IMR-90 (cell line): ENCODE measurements around the gene RARS2. TPM values are rescaled to one million over a fixed set of nuclear protein-coding genes. Genes with fewer than 3 reads are reported as not detected.

ENCODE experiments used
- ATAC-seq: fragments of 200-7000 bp; cut with Tn5 transposase; 2 replicates; pipeline ENCODE4 v1.9.1; 2020; ENCODE audit warnings: low read depth, mild to moderate bottlenecking, moderate library complexity
- BruUV-seq: library from RNA; stranded (reverse); fragments of 400-500 nt; replicated peaks from 2 replicates; lab custom pipeline; 2021; lab: Mats Ljungman, UMichigan
- CTCF ChIA-PET: fragments of 300-600 bp; formaldehyde crosslinking; extraction: SDS; loops from one replicate; lab custom pipeline; 2021; ENCODE audit warnings: antibody characterized with exemption; lab: Yijun Ruan, JAX
- POLR2A ChIA-PET: fragments of 300-600 bp; sonication (Branson Sonifier 250); formaldehyde crosslinking; loops from one replicate; lab custom pipeline; 2022; ENCODE audit warnings: antibody characterized with exemption; ENCODE audit not compliant: unreplicated experiment; lab: Charles Lee
- DNase-seq: peaks from one replicate; pipeline ENCODE4 v3.0.0; 2013
- H2AFZ ChIP-seq: replicated peaks from 2 replicates; pipeline ENCODE3; 2013; ENCODE audit warnings: low read length, mild to moderate bottlenecking; ENCODE audit not compliant: poor library complexity
- H2AK5ac ChIP-seq: 2 replicates; pipeline ENCODE4 v1.6.1; 2013; ENCODE audit warnings: low read depth, low read length, inconsistent platforms
- H2AK9ac ChIP-seq: replicated peaks from 2 replicates; pipeline ENCODE3; 2013; ENCODE audit warnings: mild to moderate bottlenecking, low read depth, low read length, moderate library complexity; ENCODE audit not compliant: poor library complexity
- H2BK120ac ChIP-seq: 2 replicates; pipeline ENCODE4 v1.6.1; 2013; ENCODE audit warnings: low read depth, low read length, inconsistent platforms
- H2BK15ac ChIP-seq: 3 replicates; pipeline ENCODE4 v1.6.1; 2013; ENCODE audit warnings: low read depth, low read length, inconsistent platforms
- H2BK20ac ChIP-seq: 2 replicates; pipeline ENCODE4 v1.6.1; 2013; ENCODE audit warnings: low read depth, mild to moderate bottlenecking, inconsistent platforms, low read length, moderate library complexity
- H2BK5ac ChIP-seq: 2 replicates; pipeline ENCODE4 v1.6.1; 2013; ENCODE audit warnings: mild to moderate bottlenecking, low read depth, low read length, inconsistent platforms; ENCODE audit not compliant: poor library complexity, severe bottlenecking
- H3K14ac ChIP-seq: replicated peaks from 2 replicates; pipeline ENCODE4 v1.6.1; 2013; ENCODE audit warnings: low read depth, low read length, inconsistent platforms
- H3K18ac ChIP-seq: 2 replicates; pipeline ENCODE4 v1.6.1; 2013; ENCODE audit warnings: low read depth, low read length, control low read depth
- H3K23ac ChIP-seq: 2 replicates; pipeline ENCODE4 v1.6.1; 2013; ENCODE audit warnings: low read depth, low read length, inconsistent platforms
- H3K27ac ChIP-seq: 2 replicates; pipeline ENCODE4 v1.5.1; 2013; ENCODE audit warnings: mild to moderate bottlenecking, control low read depth, low read length; ENCODE audit not compliant: insufficient read depth
- H3K27me3 ChIP-seq: 2 replicates; pipeline ENCODE4 v1.6.1; 2013; ENCODE audit warnings: low read length; ENCODE audit not compliant: control insufficient read depth, insufficient read depth
- H3K36me3 ChIP-seq: 2 replicates; pipeline ENCODE4 v1.6.1; 2013; ENCODE audit warnings: low read length, mixed read lengths; ENCODE audit not compliant: control insufficient read depth, insufficient read depth
- H3K4ac ChIP-seq: 2 replicates; pipeline ENCODE4 v1.6.1; 2013; ENCODE audit warnings: low read depth, low read length, inconsistent platforms
- H3K4me1 ChIP-seq: 2 replicates; pipeline ENCODE4 v1.6.1; 2013; ENCODE audit warnings: low read length, mixed read lengths; ENCODE audit not compliant: control insufficient read depth, insufficient read depth
- H3K4me2 ChIP-seq: 2 replicates; pipeline ENCODE4 v1.6.1; 2013; ENCODE audit warnings: low read depth, mild to moderate bottlenecking, control low read depth, low read length, moderate library complexity
- H3K4me3 ChIP-seq: 2 replicates; pipeline ENCODE4 v1.5.1; 2013; ENCODE audit warnings: low read depth, mild to moderate bottlenecking, control low read depth, low read length, moderate library complexity; ENCODE audit not compliant: insufficient read depth
- H3K56ac ChIP-seq: 2 replicates; pipeline ENCODE4 v1.6.1; 2013; ENCODE audit warnings: low read length, inconsistent platforms; ENCODE audit not compliant: insufficient read depth; ENCODE audit errors: extremely low read depth
- H3K79me1 ChIP-seq, 2 experiments: 2 replicates each; pipeline ENCODE4 v1.6.1; 2013; ENCODE audit warnings: low read length in 2 of 2, inconsistent platforms in 1 of 2, low read depth in 1 of 2
- H3K9ac ChIP-seq: 2 replicates; pipeline ENCODE4 v1.6.1; 2013; ENCODE audit warnings: low read depth, low read length, control low read depth
- H3K9me1 ChIP-seq: 2 replicates; pipeline ENCODE4 v1.6.1; 2013; ENCODE audit warnings: low read length, inconsistent platforms; ENCODE audit not compliant: insufficient read depth
- H3K9me3 ChIP-seq: 2 replicates; pipeline ENCODE4 v1.6.1; 2013; ENCODE audit warnings: low read length; ENCODE audit not compliant: control insufficient read depth, insufficient read depth
- H4K20me1 ChIP-seq: 2 replicates; pipeline ENCODE4 v1.6.1; 2013; ENCODE audit warnings: low read length, inconsistent platforms; ENCODE audit not compliant: insufficient read depth
- H4K5ac ChIP-seq: 2 replicates; pipeline ENCODE4 v1.6.1; 2013; ENCODE audit warnings: mild to moderate bottlenecking, low read depth, low read length, control low read depth
- H4K8ac ChIP-seq, 2 experiments: 2 replicates each; pipeline ENCODE4 v1.6.1; 2013; ENCODE audit warnings: low read depth in 2 of 2, low read length in 2 of 2, control low read depth in 1 of 2, inconsistent platforms in 1 of 2
- H4K91ac ChIP-seq: 2 replicates; pipeline ENCODE4 v1.6.1; 2013; ENCODE audit warnings: low read depth, low read length, inconsistent platforms; ENCODE audit not compliant: insufficient read depth
- BHLHE40 ChIP-seq: fragments of 150-350 bp; IDR thresholded peaks from 2 replicates; pipeline ENCODE4 v1.6.1; 2016; ENCODE audit warnings: mild to moderate bottlenecking, low read depth, low read length
- CHD1 ChIP-seq: IDR thresholded peaks from 2 replicates; pipeline ENCODE4 v1.6.1; 2012; ENCODE audit warnings: low read depth, low read length, improper control_type of control experiment
- CTCF ChIP-seq: conservative IDR thresholded peaks from 2 replicates; pipeline ENCODE4 v1.5.1; 2012; ENCODE audit warnings: mild to moderate bottlenecking, low read depth, low read length, improper control_type of control experiment
- ELK1 ChIP-seq: fragments of 150-350 bp; IDR thresholded peaks from 2 replicates; pipeline ENCODE4 v1.6.1; 2016; ENCODE audit warnings: low read depth, mild to moderate bottlenecking, low read length, moderate library complexity, borderline replicate concordance
- FOS ChIP-seq: fragments of 150-350 bp; IDR thresholded peaks from 2 replicates; pipeline ENCODE4 v1.6.1; 2016; ENCODE audit warnings: low read depth, low read length
- MAFK ChIP-seq: IDR thresholded peaks from 2 replicates; pipeline ENCODE4 v1.6.1; 2012; ENCODE audit warnings: low read depth, low read length, improper control_type of control experiment
- MAZ ChIP-seq: IDR thresholded peaks from 2 replicates; pipeline ENCODE4 v1.6.1; 2012; ENCODE audit warnings: low read depth, mild to moderate bottlenecking, low read length, improper control_type of control experiment, moderate library complexity, borderline replicate concordance
- MXI1 ChIP-seq: IDR thresholded peaks from 2 replicates; pipeline ENCODE4 v1.6.1; 2012; ENCODE audit warnings: low read depth, mild to moderate bottlenecking, low read length, moderate library complexity, borderline replicate concordance
- NFE2L2 ChIP-seq: fragments of 150-350 bp; IDR thresholded peaks from 2 replicates; pipeline ENCODE4 v1.6.1; 2016; ENCODE audit warnings: low read depth, mild to moderate bottlenecking, low read length
- POLR2A ChIP-seq: IDR thresholded peaks from 2 replicates; pipeline ENCODE4 v1.6.1; 2012; ENCODE audit warnings: mild to moderate bottlenecking, low read depth, low read length
- RAD21 ChIP-seq: IDR thresholded peaks from 2 replicates; pipeline ENCODE4 v1.6.1; 2012; ENCODE audit warnings: low read length, improper control_type of control experiment
- RCOR1 ChIP-seq: IDR thresholded peaks from 2 replicates; pipeline ENCODE4 v1.6.1; 2012; ENCODE audit warnings: mild to moderate bottlenecking, low read length, improper control_type of control experiment; ENCODE audit not compliant: insufficient replicate concordance
- RFX5 ChIP-seq: IDR thresholded peaks from 2 replicates; pipeline ENCODE4 v1.8.0; 2012; ENCODE audit warnings: low read depth, mild to moderate bottlenecking, low read length, moderate library complexity
- USF2 ChIP-seq: fragments of 150-350 bp; IDR thresholded peaks from 2 replicates; pipeline ENCODE4 v1.6.1; 2017; ENCODE audit warnings: mild to moderate bottlenecking, antibody characterized with exemption, low read length, low read depth
- WGBS, 2 experiments: methylation state at CpG; one replicate each; pipeline versions ENCODE4 v1.1.5 to v1.1.7; 2013; ENCODE audit warnings: missing lambda C conversion rate in 2 of 2; ENCODE audit not compliant: insufficient read length in 1 of 2; ENCODE audit errors: extremely low coverage in 2 of 2; 5-methylcytosine and 5-hydroxymethylcytosine counted together
- dilution Hi-C: fragments of 300-500 bp; cut with HindIII; formaldehyde crosslinking; loops from one replicate; pipeline ENCODE4 v1.14.3; 2018; ENCODE audit warnings: low sequenced_read_pairs; ENCODE audit not compliant: unreplicated experiment
- in situ Hi-C: fragments of 300-500 bp; cut with MboI; formaldehyde crosslinking; loops from 3 replicates; pipeline ENCODE4 v1.14.3; 2019; ENCODE audit warnings: low sequenced_read_pairs, inconsistent platforms, mixed read lengths
- intact Hi-C: fragments of 100-400 bp; cut with micrococcal nuclease; formaldehyde crosslinking; loops from 2 replicates; pipeline ENCODE4 v1.10.0; 2022
- polyA plus RNA-seq, 3 experiments: library from polyadenylated mRNA; depleted of rRNA; stranded (reverse); fragments of >200 nt; gene quantifications; 2 replicates each; pipeline ENCODE4 v1.2.3, GENCODE V29; 2012; ENCODE audit warnings: low replicate concordance in 1 of 3
- total RNA-seq: library from RNA; depleted of rRNA; stranded (reverse); fragments of >200 nt; gene quantifications from 2 replicates; pipeline ENCODE4 v1.2.3, GENCODE V29; 2012

RARS2 gene
- total and polyA plus RNA-seq, 2 of the 4 experiments (the other 2 are of a cell fraction), result 19.9 to 33.0 TPM

- Histone ChIP-seq H3K9me1 (peaks cover 12% of the 10 kb centered on the region), H4K20me1 (peaks cover 36% of the 10 kb centered on the region; the same call in 1 of the 2 replicates), H3K4me1 (peaks cover 24% of the 10 kb centered on the region), H2BK20ac (0 out of 2 replicates have a peak overlapping the region, but pooled peaks have one; percentile 65), H3K4ac (peak overlapping the region; percentile 42; the same call in 1 of the 2 replicates), H3K18ac (peak overlapping the region; percentile 85), H3K36me3 (peaks cover 9% of the 10 kb centered on the region), H2BK5ac (peak overlapping the region; percentile 75), H3K27me3 (no peaks in the 10 kb centered on the region), H4K91ac (peak overlapping the region; percentile 74; the same call in 1 of the 2 replicates), H3K4me3 (no peak overlapping the region), H3K23ac (no peak overlapping the region), H2BK15ac (no peak overlapping the region), H4K5ac (peak overlapping the region; percentile 80), H3K9me3 (no peaks in the 10 kb centered on the region), H3K14ac (no peak overlapping the region; the same call in 1 of the 2 replicates), H3K79me1 (peaks cover 28 to 61% of the 10 kb centered on the region in 2 experiments), H3K56ac (no peak overlapping the region), H2AK9ac (no peak overlapping the region), H3K27ac (peak overlapping the region; percentile 16; the same call in 1 of the 2 replicates), H2BK120ac (peak overlapping the region; percentile 55), H2AFZ (no peak overlapping the region), H2AK5ac (peak overlapping the region; percentile 46; the same call in 1 of the 2 replicates), H4K8ac (peak overlapping the region in 1 of 2 experiments; percentile 66; a peak in 3 of 4 replicates), H3K9ac (no peak overlapping the region; the same call in 1 of the 2 replicates), H3K4me2 (no peak overlapping the region)
- no CpG with 5 or more reads among the region's 5 CpGs for WGBS, 2 experiments
- no peak for ATAC-seq
- CTCF ChIA-PET, result interaction anchor here (0.6 to 1.1 kb wide), 4 partner anchors 8 to 507 kb away, joined by 3 read pairs; no protein-coding TSS in a partner anchor
- intact Hi-C loops (loop anchor here (10.0 kb wide), 1 partner anchor 169 kb away; the partner anchor contains the start of gene CFAP206), dilution Hi-C loops (no loop called here), in situ Hi-C loops (loop anchor here (25.0 kb wide), 1 partner anchor 1289 kb away; no protein-coding TSS in a partner anchor)
- no peak for DNase-seq
- POLR2A ChIA-PET, result no interaction called here
- BruUV-seq, result no TSS peak
- TF ChIP-seq RAD21 (no peak), FOS (no peak), MAZ (no peak), BHLHE40 (no peak), RFX5 (no peak), MAFK (no peak), CHD1 (no peak), RCOR1 (no peak), MXI1 (no peak), NFE2L2 (no peak), ELK1 (no peak), POLR2A (no peak), USF2 (no peak), CTCF (no peak)
Observed at GRCh38 chr6:87573307-87574024, 16.3 kb downstream of the RARS2 start.
